ENCODE data around the gene OTUB2. TPM values are rescaled to one million over a fixed set of nuclear protein-coding genes. Genes with fewer than 3 reads are reported as not detected.

Gene OTUB2
- total RNA-seq, 1 experiment from 2014 or later = 3.4 TPM

GRCh38 chr14:94049625-94050023 is 23.5 kb downstream of the OTUB2 start:
- TF ChIP-seq CTCF (IDR thresholded peaks at IDR 0.05) = no peak
- no peak for TF ChIP-seq POLR2AphosphoS5 (IDR thresholded peaks at IDR 0.05; ENCODE audit: low read depth, low read length)
- no peak for TF ChIP-seq TCF7L2 (IDR thresholded peaks at IDR 0.05; ENCODE audit: low read depth, low read length)
- no peak for TF ChIP-seq SIN3A (IDR thresholded peaks at IDR 0.05; ENCODE audit: borderline replicate concordance, insufficient read depth, low read depth, low read length)
- TF ChIP-seq REST (IDR thresholded peaks at IDR 0.05; ENCODE audit: insufficient read depth in 1 of 2, low read depth in 2 of 2, low read length in 1 of 2) = no peak
- Histone ChIP-seq H3K27ac (ENCODE audit: low read length) (no peak overlapping the region), H3K4me1 (ENCODE audit: control insufficient read depth, insufficient read depth, low read length) (no peaks in the 10 kb centered on the region), H3K36me3 (ENCODE audit: control insufficient read depth, insufficient read depth, low read length) (no peaks in the 10 kb centered on the region; the same call in 1 of the 2 replicates), H3K27me3 (ENCODE audit: control insufficient read depth, insufficient read depth, low read length) (no peaks in the 10 kb centered on the region), H3K9me3 (ENCODE audit: control insufficient read depth, insufficient read depth, low read depth, low read length) (no peaks in the 10 kb centered on the region), H3K4me3 (ENCODE audit: low read depth in 2 of 2, low read length in 2 of 2) (no peak overlapping the region)
- ATAC-seq = no peak
- in situ Hi-C loops (cut with HindIII; ENCODE audit: low pct_unique_long_range_greater_than_20kb, low sequenced_read_pairs) = no loop called here
- intact Hi-C loops (cut with micrococcal nuclease; ENCODE audit: unreplicated experiment) = loop anchor here (5.0 kb wide), 1 partner anchor 88 kb away; no protein-coding TSS in a partner anchor
- ChIA-PET CTCF (interaction anchor here (0.7 kb wide), 1 partner anchor 14 kb away, joined by 3 read pairs; no protein-coding TSS in a partner anchor), POLR2A (no interaction called here)
- no peak for DNase-seq (ENCODE audit: low read depth, low spot score)
- BruUV-seq (replicated peaks) = no TSS peak

GRCh38 chr14:94050231-94050880 is 24.2 kb downstream of the OTUB2 start:
- ATAC-seq = peak; percentile 10; the same call in 1 of the 2 replicates
- ChIA-PET CTCF (no interaction called here), POLR2A (interaction anchor here (0.6 kb wide), 1 partner anchor 31 kb away, joined by 3 read pairs; the partner anchor contains the start of gene IFI27L1)
- Histone ChIP-seq H3K36me3 (ENCODE audit: control insufficient read depth, insufficient read depth, low read length) (no peaks in the 10 kb centered on the region; the same call in 1 of the 2 replicates), H3K27me3 (ENCODE audit: control insufficient read depth, insufficient read depth, low read length) (no peaks in the 10 kb centered on the region), H3K4me3 (ENCODE audit: low read depth in 2 of 2, low read length in 2 of 2) (no peak overlapping the region), H3K4me1 (ENCODE audit: control insufficient read depth, insufficient read depth, low read length) (no peaks in the 10 kb centered on the region), H3K9me3 (ENCODE audit: control insufficient read depth, insufficient read depth, low read depth, low read length) (no peaks in the 10 kb centered on the region), H3K27ac (ENCODE audit: low read length) (no peak overlapping the region)
- TF ChIP-seq CTCF (IDR thresholded peaks at IDR 0.05) (no peak), REST (IDR thresholded peaks at IDR 0.05; ENCODE audit: insufficient read depth in 1 of 2, low read depth in 2 of 2, low read length in 1 of 2) (no peak), POLR2AphosphoS5 (IDR thresholded peaks at IDR 0.05; ENCODE audit: low read depth, low read length) (no peak)
- no TSS peak for BruUV-seq (replicated peaks)
- no peak for DNase-seq (ENCODE audit: low read depth, low spot score)
- in situ Hi-C loops (cut with HindIII; ENCODE audit: low pct_unique_long_range_greater_than_20kb, low sequenced_read_pairs) = no loop called here
- intact Hi-C loops (cut with micrococcal nuclease; ENCODE audit: unreplicated experiment) = loop anchor here (5.0 kb wide), 1 partner anchor 87 kb away; no protein-coding TSS in a partner anchor
